ENCODE results near the gene IFT22. TPM values are rescaled to one million over a fixed set of nuclear protein-coding genes. Genes with fewer than 3 reads are reported as not detected.
"Not testable (repeated sequence)": the region's sequence is repeated elsewhere in the genome, so short reads cannot be mapped to it uniquely, and the experiment has no call there.

The IFT22 gene
- total and polyA plus RNA-seq, 2 donors from 2014 or later = 42.5 to 92.7 TPM

DNA sequence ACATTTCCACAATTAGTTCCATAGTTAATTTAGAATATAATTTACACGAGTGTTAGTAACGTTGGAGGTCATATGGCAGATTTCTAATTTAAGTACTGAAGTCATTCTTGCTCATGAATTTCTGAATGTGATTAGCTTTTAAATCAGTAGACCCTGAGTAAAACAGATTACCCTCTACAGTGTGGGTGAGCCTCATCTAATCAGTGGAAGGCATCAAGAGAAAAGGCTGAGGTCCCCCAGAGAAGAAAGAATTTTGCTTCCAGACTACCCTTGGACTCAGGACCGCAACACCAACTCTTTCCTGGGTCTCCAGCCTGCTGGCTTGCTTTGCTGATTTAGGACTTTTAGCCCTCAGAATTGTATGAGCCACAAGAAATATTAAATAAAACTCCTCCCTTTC, 33.2 kb downstream of the IFT22 start:
- H3K27ac ChIP-seq (ENCODE audit: low read depth in 2 of 2, low read length in 2 of 2) = no peak overlapping the region
- no peaks in the 10 kb centered on the region for H3K9me3 ChIP-seq (ENCODE audit: control insufficient read depth in 2 of 3, insufficient read depth in 1 of 3, low read length in 3 of 3)
- no peak for FAIRE-seq
- H3K36me3 ChIP-seq (ENCODE audit: control insufficient read depth in 2 of 3, insufficient read depth in 3 of 3, low read length in 3 of 3) = no peaks in the 10 kb centered on the region
- TF ChIP-seq, protein P1, sequence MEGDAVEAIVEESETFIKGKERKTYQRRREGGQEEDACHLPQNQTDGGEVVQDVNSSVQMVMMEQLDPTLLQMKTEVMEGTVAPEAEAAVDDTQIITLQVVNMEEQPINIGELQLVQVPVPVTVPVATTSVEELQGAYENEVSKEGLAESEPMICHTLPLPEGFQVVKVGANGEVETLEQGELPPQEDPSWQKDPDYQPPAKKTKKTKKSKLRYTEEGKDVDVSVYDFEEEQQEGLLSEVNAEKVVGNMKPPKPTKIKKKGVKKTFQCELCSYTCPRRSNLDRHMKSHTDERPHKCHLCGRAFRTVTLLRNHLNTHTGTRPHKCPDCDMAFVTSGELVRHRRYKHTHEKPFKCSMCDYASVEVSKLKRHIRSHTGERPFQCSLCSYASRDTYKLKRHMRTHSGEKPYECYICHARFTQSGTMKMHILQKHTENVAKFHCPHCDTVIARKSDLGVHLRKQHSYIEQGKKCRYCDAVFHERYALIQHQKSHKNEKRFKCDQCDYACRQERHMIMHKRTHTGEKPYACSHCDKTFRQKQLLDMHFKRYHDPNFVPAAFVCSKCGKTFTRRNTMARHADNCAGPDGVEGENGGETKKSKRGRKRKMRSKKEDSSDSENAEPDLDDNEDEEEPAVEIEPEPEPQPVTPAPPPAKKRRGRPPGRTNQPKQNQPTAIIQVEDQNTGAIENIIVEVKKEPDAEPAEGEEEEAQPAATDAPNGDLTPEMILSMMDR (IDR thresholded peaks at IDR 0.05; ENCODE audit: borderline replicate concordance, extremely low read depth, insufficient read depth) = no peak
- H3K9ac ChIP-seq (ENCODE audit: low read length in 3 of 3) = no peak overlapping the region
- intact Hi-C loops (cut with DNase I) = loop anchor here (10.0 kb wide), 1 partner anchor 144 kb away; no protein-coding TSS in a partner anchor
- H3K4me1 ChIP-seq (ENCODE audit: control insufficient read depth in 2 of 3, insufficient read depth in 2 of 3, low read depth in 1 of 3, low read length in 3 of 3) = no peaks in the 10 kb centered on the region
- DNase-seq = no peak
- H3K27me3 ChIP-seq (ENCODE audit: control insufficient read depth, insufficient read depth, low read length) = no peaks in the 10 kb centered on the region
- no peak overlapping the region for H3K4me3 ChIP-seq (ENCODE audit: low read length in 3 of 3)

- intact Hi-C loops (cut with DNase I) = loop anchor here (10.0 kb wide), 1 partner anchor 142 kb away; no protein-coding TSS in a partner anchor
- FAIRE-seq (no peak), DNase-seq (no peak)
- H3K27me3 ChIP-seq (ENCODE audit: control insufficient read depth, insufficient read depth, low read length) = no peaks in the 10 kb centered on the region
- H3K4me1 ChIP-seq (ENCODE audit: control insufficient read depth in 2 of 3, insufficient read depth in 2 of 3, low read depth in 1 of 3, low read length in 3 of 3) = peaks cover 0 to 3% (median 3%) of the 10 kb centered on the region in 3 donors
- no peak overlapping the region for H3K27ac ChIP-seq (ENCODE audit: low read depth in 2 of 2, low read length in 2 of 2)
- H3K9ac ChIP-seq (ENCODE audit: low read length in 3 of 3) = no peak overlapping the region
- no peaks in the 10 kb centered on the region for H3K36me3 ChIP-seq (ENCODE audit: control insufficient read depth in 2 of 3, insufficient read depth in 3 of 3, low read length in 3 of 3)
- no peak overlapping the region for H3K4me3 ChIP-seq (ENCODE audit: low read length in 3 of 3)
- no peaks in the 10 kb centered on the region for H3K9me3 ChIP-seq (ENCODE audit: control insufficient read depth in 2 of 3, insufficient read depth in 1 of 3, low read length in 3 of 3)
- TF ChIP-seq, protein P1 (IDR thresholded peaks at IDR 0.05; ENCODE audit: borderline replicate concordance, extremely low read depth, insufficient read depth) = no peak
Measured at GRCh38 chr7:101287032-101287431, 34.6 kb downstream of the IFT22 start.

DNA sequence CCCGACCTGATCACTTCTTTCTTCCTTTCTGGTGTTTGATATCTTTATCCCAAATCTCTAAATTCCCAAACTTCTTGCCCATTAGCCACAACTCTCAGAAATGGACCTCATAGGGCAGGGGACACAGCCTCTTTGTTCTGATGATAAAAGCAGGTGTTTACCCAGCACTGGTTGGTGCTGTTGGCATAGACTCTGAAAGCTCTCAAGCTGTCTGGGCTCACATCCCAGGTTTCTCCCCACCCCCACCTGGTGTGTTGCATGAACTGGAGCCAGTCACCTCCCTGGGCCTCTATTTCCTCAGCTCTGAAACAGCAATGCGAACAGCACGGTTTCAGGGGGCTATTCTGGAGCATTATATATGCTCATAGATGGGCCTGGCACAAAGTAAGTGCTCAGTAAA, 35.7 kb downstream of the IFT22 start:
- not testable (repeated sequence) for DNase-seq

DNA sequence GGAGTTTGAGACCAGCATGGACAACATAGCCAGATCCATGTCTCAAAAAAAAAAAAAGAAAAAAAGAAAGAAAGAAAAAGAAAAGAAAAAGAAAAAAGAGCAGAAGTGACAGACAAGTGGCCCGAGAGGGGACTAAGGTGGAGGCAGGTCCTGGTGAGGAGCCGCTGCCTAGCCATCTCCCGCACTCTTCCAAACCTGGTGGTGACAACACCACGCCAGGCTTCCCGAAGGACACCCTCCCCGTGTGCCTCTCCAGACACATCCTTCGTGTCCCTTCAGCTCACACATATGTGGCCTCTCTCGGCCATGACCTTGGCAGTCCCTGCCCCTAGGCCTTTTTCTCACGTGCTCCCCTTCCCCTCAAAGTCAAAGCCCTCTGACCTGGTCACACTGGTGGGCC, 36.4 kb downstream of the IFT22 start:
- Histone ChIP-seq H3K36me3 (ENCODE audit: control insufficient read depth in 2 of 3, insufficient read depth in 3 of 3, low read length in 3 of 3) (no peaks in the 10 kb centered on the region), H3K4me1 (ENCODE audit: control insufficient read depth in 2 of 3, insufficient read depth in 2 of 3, low read depth in 1 of 3, low read length in 3 of 3) (peaks cover 0 to 3% (median 3%) of the 10 kb centered on the region in 3 donors), H3K9me3 (ENCODE audit: control insufficient read depth in 2 of 3, insufficient read depth in 1 of 3, low read length in 3 of 3) (no peaks in the 10 kb centered on the region), H3K4me3 (ENCODE audit: low read length in 3 of 3) (no peak overlapping the region), H3K27ac (ENCODE audit: low read depth in 2 of 2, low read length in 2 of 2) (no peak overlapping the region), H3K27me3 (ENCODE audit: control insufficient read depth, insufficient read depth, low read length) (no peaks in the 10 kb centered on the region), H3K9ac (ENCODE audit: low read length in 3 of 3) (no peak overlapping the region)
- intact Hi-C loops (cut with DNase I) = loop anchor here (10.0 kb wide), 1 partner anchor 140 kb away; no protein-coding TSS in a partner anchor
- FAIRE-seq = no peak
- TF ChIP-seq, protein P1 (IDR thresholded peaks at IDR 0.05; ENCODE audit: borderline replicate concordance, extremely low read depth, insufficient read depth) = no peak
- DNase-seq = no peak

More for the DNA sequence above, 35.7 kb downstream of the IFT22 start:
- not testable (repeated sequence) for FAIRE-seq; H3K9me3 ChIP-seq (ENCODE audit: control insufficient read depth in 2 of 3, insufficient read depth in 1 of 3, low read length in 3 of 3); H3K27me3 ChIP-seq (ENCODE audit: control insufficient read depth, insufficient read depth, low read length); H3K27ac ChIP-seq (ENCODE audit: low read depth in 2 of 2, low read length in 2 of 2); H3K9ac ChIP-seq (ENCODE audit: low read length in 3 of 3); H3K4me3 ChIP-seq (ENCODE audit: low read length in 3 of 3); H3K36me3 ChIP-seq (ENCODE audit: control insufficient read depth in 2 of 3, insufficient read depth in 3 of 3, low read length in 3 of 3); H3K4me1 ChIP-seq (ENCODE audit: control insufficient read depth in 2 of 3, insufficient read depth in 2 of 3, low read depth in 1 of 3, low read length in 3 of 3)
- intact Hi-C loops (cut with DNase I) = loop anchor here (10.0 kb wide), 1 partner anchor 141 kb away; no protein-coding TSS in a partner anchor

DNA sequence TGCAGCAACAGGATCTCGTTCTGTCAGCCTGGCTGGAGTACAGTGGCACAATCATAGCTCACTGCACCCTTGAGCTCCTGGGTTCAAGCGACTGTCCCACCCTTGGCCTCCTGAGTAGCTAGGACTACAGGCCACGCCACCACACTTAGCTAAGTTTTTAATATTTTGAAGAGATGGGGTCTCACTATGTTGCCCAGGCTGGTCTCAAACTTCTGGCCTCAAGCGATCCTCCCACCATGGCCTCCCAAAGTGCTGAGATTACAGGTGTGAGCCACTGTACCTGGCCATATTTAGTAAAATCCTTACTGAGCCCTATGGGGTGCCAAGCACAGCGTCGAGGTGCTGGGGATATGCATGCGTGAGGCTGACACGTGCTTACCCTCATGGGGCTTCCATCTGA, 40.7 kb downstream of the IFT22 start:
- intact Hi-C loops (cut with DNase I) = loop anchor here (10.0 kb wide), 1 partner anchor 136 kb away; no protein-coding TSS in a partner anchor
- H3K4me1 ChIP-seq (ENCODE audit: control insufficient read depth in 2 of 3, insufficient read depth in 2 of 3, low read depth in 1 of 3, low read length in 3 of 3); H3K9ac ChIP-seq (ENCODE audit: low read length in 3 of 3); FAIRE-seq; H3K4me3 ChIP-seq (ENCODE audit: low read length in 3 of 3); H3K36me3 ChIP-seq (ENCODE audit: control insufficient read depth in 2 of 3, insufficient read depth in 3 of 3, low read length in 3 of 3); DNase-seq; H3K9me3 ChIP-seq (ENCODE audit: control insufficient read depth in 2 of 3, insufficient read depth in 1 of 3, low read length in 3 of 3); H3K27me3 ChIP-seq (ENCODE audit: control insufficient read depth, insufficient read depth, low read length); H3K27ac ChIP-seq (ENCODE audit: low read depth in 2 of 2, low read length in 2 of 2): not testable (repeated sequence)
